CD4-positive, alpha-beta T cell (primary cell): ENCODE measurements around the gene BMX. TPM values are rescaled to one million over a fixed set of nuclear protein-coding genes. Genes with fewer than 3 reads are reported as not detected.
A peak's percentile ranks its signal among the peaks of the same experiment; 100 is the strongest.

Experiments used
- ATAC-seq: fragments of 200-7000 bp; cut with Tn5 transposase; one replicate; pipeline ENCODE4 v1.10.0; 2022; ENCODE audit warnings: mild to moderate bottlenecking; ENCODE audit not compliant: poor library complexity
- CTCF ChIA-PET: fragments of 350-600 bp; sonication (Branson Sonifier 250); formaldehyde crosslinking; loops from one replicate; lab custom pipeline; 2021; ENCODE audit warnings: antibody characterized with exemption, inconsistent platforms; lab: Charles Lee
- POLR2A ChIA-PET: fragments of 350-600 bp; sonication (Branson Sonifier 250); formaldehyde crosslinking; loops from one replicate; lab custom pipeline; 2021; ENCODE audit warnings: antibody characterized with exemption, inconsistent platforms; lab: Charles Lee
- DNase-seq, 14 experiments: peaks; one replicate each; pipeline ENCODE4 v3.0.0-alpha.2; 2013 to 2020; ENCODE audit warnings: mixed read lengths in 2 of 14
- H3K27ac ChIP-seq, 2 donors: one replicate each; pipeline versions ENCODE4 v1.5.1 to v1.7.0; 2013; ENCODE audit warnings: low read length in 2 of 2, low read depth in 1 of 2, mild to moderate bottlenecking in 1 of 2
- H3K27me3 ChIP-seq, 2 experiments: 1 replicate in 1 of 2; 2 replicates in 1 of 2; pipeline versions ENCODE4 v1.6.1 to v1.7.0; 2013; ENCODE audit warnings: low read length in 2 of 2, control low read depth in 1 of 2, mild to moderate bottlenecking in 1 of 2, moderate library complexity in 1 of 2; ENCODE audit not compliant: insufficient read depth in 2 of 2, control insufficient read depth in 1 of 2
- H3K36me3 ChIP-seq: one replicate; pipeline ENCODE4 v1.6.1; 2013; ENCODE audit warnings: low read length, control low read depth; ENCODE audit not compliant: insufficient read depth
- H3K4me1 ChIP-seq: one replicate; pipeline ENCODE4 v1.6.1; 2013; ENCODE audit warnings: low read length, control low read depth; ENCODE audit not compliant: insufficient read depth
- H3K4me3 ChIP-seq: one replicate; pipeline ENCODE4 v1.5.1; 2013; ENCODE audit warnings: mild to moderate bottlenecking, low read length, moderate library complexity
- H3K9me3 ChIP-seq, 2 experiments: 1 replicate in 1 of 2; 2 replicates in 1 of 2; pipeline versions ENCODE4 v1.6.1 to v1.7.0; 2013; ENCODE audit warnings: low read length in 2 of 2, mild to moderate bottlenecking in 2 of 2, control low read depth in 1 of 2, moderate library complexity in 1 of 2; ENCODE audit not compliant: control insufficient read depth in 1 of 2, insufficient read depth in 1 of 2
- H3K27ac Mint-ChIP-seq: one replicate; pipeline ENCODE4 v1.8.0; 2020; ENCODE audit warnings: mixed read lengths
- H3K27me3 Mint-ChIP-seq: one replicate; pipeline ENCODE4 v1.8.0; 2021; ENCODE audit warnings: mixed read lengths
- H3K36me3 Mint-ChIP-seq: one replicate; pipeline ENCODE4 v1.8.0; 2021; ENCODE audit warnings: low read depth, mixed read lengths
- H3K4me1 Mint-ChIP-seq: one replicate; pipeline ENCODE4 v1.8.0; 2021; ENCODE audit warnings: low read depth, mixed read lengths
- H3K4me3 Mint-ChIP-seq: one replicate; pipeline ENCODE4 v1.8.0; 2020; ENCODE audit warnings: mild to moderate bottlenecking, mixed read lengths
- H3K9me3 Mint-ChIP-seq: one replicate; pipeline ENCODE4 v1.8.0; 2020; ENCODE audit warnings: mixed read lengths
- intact Hi-C, 2 experiments: fragments of 100-400 bp; cut with DNase I in 1 of 2; cut with micrococcal nuclease in 1 of 2; formaldehyde crosslinking; loops; one replicate each; pipeline versions ENCODE4 v1.15.1 to v1.9.0; 2023 to 2025; cut with DNase I, micrococcal nuclease
- total RNA-seq, 174 experiments: library from RNA in 2 of 174; stranded (reverse) in 2 of 174; gene quantifications; one replicate each; pipeline ENCODE4 v1.2.3 and lab custom pipeline; 2021 to 2026
- TF ChIP-seq, protein P1 (sequence below): fragments of 200-600 bp; IDR thresholded peaks from one replicate; pipeline ENCODE4 v1.8.0; 2022; ENCODE audit warnings: antibody characterized with exemption, mild to moderate bottlenecking

The BMX gene
- total RNA-seq, 2 experiments from 2014 or later: not detected

DNA sequence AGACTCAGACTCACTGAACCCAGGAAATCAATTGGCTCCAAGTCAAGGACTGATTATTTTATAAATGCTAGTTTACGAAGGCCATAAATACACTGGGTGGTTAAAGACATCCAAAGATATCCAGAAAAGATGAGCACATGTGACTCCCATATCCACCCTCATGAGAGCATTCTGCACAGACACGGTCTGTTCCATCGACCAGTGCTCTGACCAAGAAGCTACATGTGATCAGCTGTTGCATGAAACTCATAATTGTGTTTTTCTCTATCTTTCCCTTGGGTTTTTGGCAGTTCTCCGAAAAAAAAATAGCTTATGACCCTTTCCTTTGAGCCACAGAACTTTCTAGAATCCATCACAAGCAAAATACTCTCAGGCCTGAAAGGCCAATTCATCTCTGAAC is 4.8 kb upstream of the BMX start:
- no peaks in the 10 kb centered on the region for H3K36me3 ChIP-seq
- H3K27me3 Mint-ChIP-seq: peaks cover 5% of the 10 kb centered on the region
- CTCF ChIA-PET: interaction anchor here (1.4 kb wide), 1 partner anchor 9 kb away, joined by 3 read pairs; no protein-coding TSS in a partner anchor
- intact Hi-C loops: loop anchor here (10.0 kb wide), 4 partner anchors 159 to 1199 kb away; no protein-coding TSS in a partner anchor
- no peak overlapping the region for H3K4me3 ChIP-seq
- no peak overlapping the region for H3K4me3 Mint-ChIP-seq
- TF ChIP-seq, protein P1, sequence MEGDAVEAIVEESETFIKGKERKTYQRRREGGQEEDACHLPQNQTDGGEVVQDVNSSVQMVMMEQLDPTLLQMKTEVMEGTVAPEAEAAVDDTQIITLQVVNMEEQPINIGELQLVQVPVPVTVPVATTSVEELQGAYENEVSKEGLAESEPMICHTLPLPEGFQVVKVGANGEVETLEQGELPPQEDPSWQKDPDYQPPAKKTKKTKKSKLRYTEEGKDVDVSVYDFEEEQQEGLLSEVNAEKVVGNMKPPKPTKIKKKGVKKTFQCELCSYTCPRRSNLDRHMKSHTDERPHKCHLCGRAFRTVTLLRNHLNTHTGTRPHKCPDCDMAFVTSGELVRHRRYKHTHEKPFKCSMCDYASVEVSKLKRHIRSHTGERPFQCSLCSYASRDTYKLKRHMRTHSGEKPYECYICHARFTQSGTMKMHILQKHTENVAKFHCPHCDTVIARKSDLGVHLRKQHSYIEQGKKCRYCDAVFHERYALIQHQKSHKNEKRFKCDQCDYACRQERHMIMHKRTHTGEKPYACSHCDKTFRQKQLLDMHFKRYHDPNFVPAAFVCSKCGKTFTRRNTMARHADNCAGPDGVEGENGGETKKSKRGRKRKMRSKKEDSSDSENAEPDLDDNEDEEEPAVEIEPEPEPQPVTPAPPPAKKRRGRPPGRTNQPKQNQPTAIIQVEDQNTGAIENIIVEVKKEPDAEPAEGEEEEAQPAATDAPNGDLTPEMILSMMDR: no peak
- no peaks in the 10 kb centered on the region for H3K9me3 ChIP-seq
- H3K27ac ChIP-seq: no peak overlapping the region
- no peak for ATAC-seq
- H3K36me3 Mint-ChIP-seq: no peaks in the 10 kb centered on the region
- H3K4me1 Mint-ChIP-seq: no peaks in the 10 kb centered on the region
- POLR2A ChIA-PET: no interaction called here
- peaks cover 0 to 12% of the 10 kb centered on the region in 2 experiments for H3K27me3 ChIP-seq
- no peaks in the 10 kb centered on the region for H3K9me3 Mint-ChIP-seq
- no peak for DNase-seq
- H3K27ac Mint-ChIP-seq: no peak overlapping the region
- peaks cover 9% of the 10 kb centered on the region for H3K4me1 ChIP-seq

DNA sequence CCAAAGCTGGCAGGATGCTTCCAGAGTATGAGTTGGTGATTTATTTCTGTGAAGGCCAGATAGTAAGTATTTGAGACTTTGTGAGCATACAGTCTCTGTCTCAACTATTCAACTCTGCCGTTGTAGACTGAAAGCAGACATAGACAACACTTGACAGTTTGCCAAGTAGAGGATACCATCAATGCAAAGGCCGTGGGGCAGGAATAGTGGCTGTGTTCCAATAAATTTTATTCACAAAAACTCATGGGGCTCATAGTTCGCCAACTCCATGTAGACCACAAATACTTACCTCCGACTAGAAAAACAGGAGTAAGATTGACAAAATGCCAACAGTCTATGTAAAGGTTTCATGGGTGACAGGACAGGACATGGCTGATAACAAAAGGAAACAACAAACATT is 3.8 kb upstream of the BMX start:
- H3K4me3 Mint-ChIP-seq: no peak overlapping the region
- Histone ChIP-seq H3K27me3 (peaks cover 0 to 14% of the 10 kb centered on the region in 2 experiments), H3K36me3 (no peaks in the 10 kb centered on the region), H3K4me3 (no peak overlapping the region), H3K27ac (no peak overlapping the region), H3K4me1 (peaks cover 9% of the 10 kb centered on the region), H3K9me3 (no peaks in the 10 kb centered on the region)
- H3K36me3 Mint-ChIP-seq: no peaks in the 10 kb centered on the region
- CTCF ChIA-PET: no interaction called here
- H3K27me3 Mint-ChIP-seq: peaks cover 12% of the 10 kb centered on the region
- no peak for ATAC-seq
- TF ChIP-seq, protein P1: no peak
- no peak for DNase-seq
- intact Hi-C loops: loop anchor here (10.0 kb wide), 4 partner anchors 158 to 1198 kb away; no protein-coding TSS in a partner anchor
- POLR2A ChIA-PET: no interaction called here
- H3K27ac Mint-ChIP-seq: no peak overlapping the region
- no peaks in the 10 kb centered on the region for H3K4me1 Mint-ChIP-seq
- H3K9me3 Mint-ChIP-seq: no peaks in the 10 kb centered on the region

DNA sequence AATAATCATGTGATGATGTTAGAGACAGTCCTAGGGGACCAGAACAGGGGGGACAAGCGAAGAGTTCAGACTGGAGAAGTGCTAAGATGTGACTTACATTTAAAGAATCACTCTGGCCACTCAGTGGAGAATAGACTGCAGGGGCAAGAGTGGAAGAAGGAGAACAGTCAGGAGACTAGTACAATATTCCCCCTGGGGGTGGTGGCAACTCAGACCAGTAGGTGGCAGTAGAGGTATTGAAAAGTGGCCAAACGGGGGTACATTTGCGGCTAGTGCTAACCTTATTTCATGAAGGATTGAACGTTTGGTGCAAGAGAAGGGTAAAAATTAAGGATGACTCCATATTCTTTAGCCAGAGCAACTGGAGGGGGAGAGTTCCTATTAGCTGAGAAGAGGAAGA is 2.7 kb upstream of the BMX start:
- Histone ChIP-seq H3K4me3 (no peak overlapping the region), H3K4me1 (peaks cover 9% of the 10 kb centered on the region), H3K9me3 (no peaks in the 10 kb centered on the region), H3K27ac (no peak overlapping the region), H3K27me3 (peaks cover 0 to 14% of the 10 kb centered on the region in 2 experiments), H3K36me3 (no peaks in the 10 kb centered on the region)
- Mint-ChIP-seq H3K9me3 (no peaks in the 10 kb centered on the region), H3K4me1 (no peaks in the 10 kb centered on the region), H3K36me3 (no peaks in the 10 kb centered on the region), H3K4me3 (no peak overlapping the region), H3K27me3 (peaks cover 22% of the 10 kb centered on the region), H3K27ac (no peak overlapping the region)
- ChIA-PET POLR2A (no interaction called here), CTCF (no interaction called here)
- ATAC-seq (peak; percentile 51), DNase-seq (peak; percentile 7 to 65 (median 27))
- TF ChIP-seq, protein P1: peak; percentile 61
- intact Hi-C loops: loop anchor here (10.0 kb wide), 4 partner anchors 157 to 1197 kb away; no protein-coding TSS in a partner anchor
